ENCODE measurements around the gene BTG4. TPM values are rescaled to one million over a fixed set of nuclear protein-coding genes. Genes with fewer than 3 reads are reported as not detected.
A peak's percentile ranks its signal among the peaks of the same experiment; 100 is the strongest.

BTG4 gene
- total and polyA plus RNA-seq, 2 of the 8 experiments (the other 6 are each of a cell fraction or from before 2014, with no cell fraction given): 0.06 TPM; not detected in 1

DNA sequence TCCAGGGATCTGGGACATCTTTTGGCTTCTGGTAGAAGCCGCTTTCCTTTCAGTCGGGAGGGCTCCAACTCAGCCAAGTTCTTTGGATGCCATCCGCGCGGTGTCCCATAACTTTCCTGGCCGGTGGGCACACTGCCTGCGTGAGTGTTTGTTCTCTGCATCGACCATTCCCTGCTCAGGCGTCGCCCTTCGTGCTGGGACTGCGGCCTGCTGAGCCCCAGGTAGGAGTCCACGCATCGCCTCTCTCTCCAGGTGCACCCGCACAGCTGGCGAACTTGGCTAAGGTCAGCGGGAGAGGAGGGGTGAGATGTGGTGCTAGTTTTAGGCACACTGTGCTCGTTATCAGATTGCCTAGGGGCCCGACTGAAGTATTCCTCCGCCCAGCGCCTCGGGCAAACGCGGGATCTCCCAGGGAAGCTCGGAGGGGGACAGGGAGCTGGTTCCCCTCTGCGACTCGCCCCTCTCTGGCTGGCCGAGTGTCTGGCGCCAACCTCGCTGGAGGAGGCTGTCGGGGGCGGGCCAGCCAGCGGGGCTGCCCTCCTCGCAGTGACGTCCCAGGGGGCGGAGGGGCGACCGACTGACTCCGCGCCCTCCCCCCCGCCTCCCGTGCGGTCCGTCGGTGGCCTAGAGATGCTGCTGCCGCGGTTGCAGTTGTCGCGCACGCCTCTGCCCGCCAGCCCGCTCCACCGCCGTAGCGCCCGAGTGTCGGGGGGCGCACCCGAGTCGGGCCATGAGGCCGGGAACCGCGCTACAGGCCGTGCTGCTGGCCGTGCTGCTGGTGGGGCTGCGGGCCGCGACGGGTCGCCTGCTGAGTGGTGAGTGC is 28.1 kb upstream of the BTG4 start, which contains the start of gene LAYN (continued):
- TF ChIP-seq RXRA (IDR thresholded peaks at IDR 0.05; ENCODE audit: insufficient read depth, low read depth, low read length) (no peak), ASH2L (IDR thresholded peaks at IDR 0.05; ENCODE audit: low read length) (peak; percentile 70), GTF2F1 (IDR thresholded peaks at IDR 0.05; ENCODE audit: borderline replicate concordance, low read depth, low read length) (no peak), CHD1 (IDR thresholded peaks at IDR 0.05; ENCODE audit: low read depth, low read length) (no peak), NANOG (IDR thresholded peaks at IDR 0.05; ENCODE audit: insufficient read depth, low read depth, low read length, poor library complexity, severe bottlenecking) (no peak), EZH2 (IDR thresholded peaks at IDR 0.05; ENCODE audit: low read depth, low read length, severe bottlenecking) (peak; percentile 36), KDM1A (IDR thresholded peaks at IDR 0.05; ENCODE audit: borderline replicate concordance, low read length) (no peak), TEAD4 (IDR thresholded peaks at IDR 0.05; ENCODE audit: low read depth, low read length) (no peak), BACH1 (IDR thresholded peaks at IDR 0.05; ENCODE audit: low read length) (no peak), CEBPB (IDR thresholded peaks at IDR 0.05; ENCODE audit: low read depth, low read length) (no peak), SUZ12 (IDR thresholded peaks at IDR 0.05; ENCODE audit: low read length) (peak; percentile 67), CREB1 (IDR thresholded peaks at IDR 0.05) (peak; percentile 50), RBBP5 (IDR thresholded peaks at IDR 0.05; ENCODE audit: borderline replicate concordance, low read depth, low read length) (peak; percentile 55)
- TF ChIP-seq, protein P1, sequence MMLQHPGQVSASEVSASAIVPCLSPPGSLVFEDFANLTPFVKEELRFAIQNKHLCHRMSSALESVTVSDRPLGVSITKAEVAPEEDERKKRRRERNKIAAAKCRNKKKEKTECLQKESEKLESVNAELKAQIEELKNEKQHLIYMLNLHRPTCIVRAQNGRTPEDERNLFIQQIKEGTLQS (IDR thresholded peaks at IDR 0.05; ENCODE audit: insufficient read depth, low read depth, low read length): no peak
- TF ChIP-seq, protein P2, sequence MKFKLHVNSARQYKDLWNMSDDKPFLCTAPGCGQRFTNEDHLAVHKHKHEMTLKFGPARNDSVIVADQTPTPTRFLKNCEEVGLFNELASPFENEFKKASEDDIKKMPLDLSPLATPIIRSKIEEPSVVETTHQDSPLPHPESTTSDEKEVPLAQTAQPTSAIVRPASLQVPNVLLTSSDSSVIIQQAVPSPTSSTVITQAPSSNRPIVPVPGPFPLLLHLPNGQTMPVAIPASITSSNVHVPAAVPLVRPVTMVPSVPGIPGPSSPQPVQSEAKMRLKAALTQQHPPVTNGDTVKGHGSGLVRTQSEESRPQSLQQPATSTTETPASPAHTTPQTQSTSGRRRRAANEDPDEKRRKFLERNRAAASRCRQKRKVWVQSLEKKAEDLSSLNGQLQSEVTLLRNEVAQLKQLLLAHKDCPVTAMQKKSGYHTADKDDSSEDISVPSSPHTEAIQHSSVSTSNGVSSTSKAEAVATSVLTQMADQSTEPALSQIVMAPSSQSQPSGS (IDR thresholded peaks at IDR 0.05; ENCODE audit: low read length): no peak
- TF ChIP-seq, protein P3, sequence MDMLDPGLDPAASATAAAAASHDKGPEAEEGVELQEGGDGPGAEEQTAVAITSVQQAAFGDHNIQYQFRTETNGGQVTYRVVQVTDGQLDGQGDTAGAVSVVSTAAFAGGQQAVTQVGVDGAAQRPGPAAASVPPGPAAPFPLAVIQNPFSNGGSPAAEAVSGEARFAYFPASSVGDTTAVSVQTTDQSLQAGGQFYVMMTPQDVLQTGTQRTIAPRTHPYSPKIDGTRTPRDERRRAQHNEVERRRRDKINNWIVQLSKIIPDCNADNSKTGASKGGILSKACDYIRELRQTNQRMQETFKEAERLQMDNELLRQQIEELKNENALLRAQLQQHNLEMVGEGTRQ (IDR thresholded peaks at IDR 0.05; ENCODE audit: low read length): no peak

All from H1 (cell line).